Urothelium cell line (cell line): Measurements from ENCODE around the gene SIL1.
"Not testable (repeated sequence)": the region's sequence is repeated elsewhere in the genome, so short reads cannot be mapped to it uniquely, and the experiment has no call there.

Experiments
- DNase-seq: peaks from one replicate; pipeline ENCODE4 v3.0.0; 2011; ENCODE audit warnings: low spot score, mixed read lengths
- FAIRE-seq: peaks from 2 replicates; lab custom pipeline; 2011; peaks lifted over from hg19 to GRCh38; lab: Jason Lieb, UNC

SIL1 gene

GRCh38 chr5:138930371-138931097 is 267.6 kb downstream of the SIL1 start:
- DNase-seq, result no peak
- no peak for FAIRE-seq

DNA sequence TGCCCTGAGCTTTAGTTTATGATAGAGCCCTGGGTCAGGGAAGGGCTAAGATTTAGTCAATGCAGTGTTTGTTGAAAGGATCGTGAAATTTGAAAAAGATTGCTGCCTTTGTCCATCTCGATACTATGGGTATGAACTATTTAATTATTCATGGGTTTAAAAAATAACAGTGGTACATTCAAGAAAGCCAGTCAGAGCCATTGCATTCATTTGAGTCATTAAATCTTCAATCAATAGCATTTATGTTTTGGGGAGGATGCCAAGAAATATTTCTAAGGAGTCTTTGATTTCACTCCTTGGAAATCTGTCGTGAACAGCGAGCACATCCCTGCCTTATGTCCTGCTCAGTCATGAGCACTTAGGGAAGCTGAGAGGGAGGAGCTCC is 268.6 kb downstream of the SIL1 start:
- no peak for FAIRE-seq

GRCh38 chr5:138927979-138928378 is 270.2 kb downstream of the SIL1 start:
- FAIRE-seq (no peak), DNase-seq (no peak)

More for the DNA sequence above, 268.6 kb downstream of the SIL1 start:
- DNase-seq, result no peak

DNA sequence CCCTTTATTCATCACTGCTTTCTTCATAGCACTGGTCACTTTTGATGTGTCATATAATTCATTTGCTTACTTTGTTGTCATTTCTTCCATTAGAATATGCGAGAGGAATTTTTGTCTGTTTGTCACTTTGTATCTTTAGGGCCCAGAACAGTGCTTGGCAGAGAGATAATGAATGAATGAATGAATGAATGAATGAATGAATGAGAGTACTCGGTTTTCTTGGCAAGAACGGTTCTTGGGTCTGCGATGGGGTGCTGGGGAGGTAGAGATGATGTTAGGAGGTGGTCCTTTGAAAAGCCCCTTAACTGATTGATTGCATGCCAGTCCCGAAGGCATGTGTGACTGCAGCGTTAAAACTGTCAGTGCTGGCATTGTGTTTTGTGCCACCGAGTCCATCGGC is 270.6 kb downstream of the SIL1 start:
- DNase-seq, result no peak
- FAIRE-seq, result no peak

- DNase-seq, result no peak
- no peak for FAIRE-seq
Observed at GRCh38 chr5:138926688-138927448, 271.3 kb downstream of the SIL1 start.

DNA sequence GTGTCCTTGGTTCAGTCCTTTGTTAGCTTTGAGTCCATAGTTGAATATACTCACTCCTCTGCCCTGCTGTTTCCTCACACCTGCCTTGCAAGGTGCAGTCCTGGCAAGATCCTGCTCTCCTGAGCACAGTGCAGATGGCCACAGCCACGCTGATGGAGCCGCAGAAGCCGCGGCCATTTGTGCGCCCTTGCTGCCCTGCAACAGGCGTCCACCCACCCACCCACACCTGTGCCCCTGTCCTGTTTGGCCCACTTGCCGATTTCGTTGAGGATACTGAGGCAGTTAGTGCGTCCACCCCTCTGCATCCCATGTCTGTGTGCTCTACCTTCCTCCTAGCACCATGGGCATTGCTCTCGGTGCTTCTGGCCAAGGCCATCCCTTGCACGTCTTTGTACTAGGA is 271.9 kb downstream of the SIL1 start:
- FAIRE-seq, result no peak

GRCh38 chr5:138925090-138925635 is 273.0 kb downstream of the SIL1 start:
- no peak for FAIRE-seq
- no peak for DNase-seq

More for the DNA sequence above, 271.9 kb downstream of the SIL1 start:
- no peak for DNase-seq

DNA sequence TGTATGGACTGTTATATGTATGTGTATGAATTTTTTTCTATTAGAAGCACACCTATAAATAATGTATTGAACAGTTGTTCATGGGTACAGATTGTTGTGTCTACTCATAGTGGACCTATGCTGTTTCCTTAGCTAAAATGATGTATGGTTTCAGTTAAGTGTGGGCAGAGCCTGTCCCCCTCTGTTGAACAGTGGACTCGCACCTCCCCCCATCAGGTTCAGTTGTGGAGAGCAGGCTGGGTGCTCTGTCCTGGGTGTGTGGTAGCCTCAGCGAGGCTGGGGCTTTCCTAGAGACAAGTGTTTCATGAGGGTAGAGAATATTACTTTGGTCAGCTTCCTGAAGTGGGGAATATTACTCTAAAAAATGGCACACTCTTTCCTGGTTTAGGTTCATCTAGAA is 275.7 kb downstream of the SIL1 start:
- DNase-seq (no peak), FAIRE-seq (no peak)

DNA sequence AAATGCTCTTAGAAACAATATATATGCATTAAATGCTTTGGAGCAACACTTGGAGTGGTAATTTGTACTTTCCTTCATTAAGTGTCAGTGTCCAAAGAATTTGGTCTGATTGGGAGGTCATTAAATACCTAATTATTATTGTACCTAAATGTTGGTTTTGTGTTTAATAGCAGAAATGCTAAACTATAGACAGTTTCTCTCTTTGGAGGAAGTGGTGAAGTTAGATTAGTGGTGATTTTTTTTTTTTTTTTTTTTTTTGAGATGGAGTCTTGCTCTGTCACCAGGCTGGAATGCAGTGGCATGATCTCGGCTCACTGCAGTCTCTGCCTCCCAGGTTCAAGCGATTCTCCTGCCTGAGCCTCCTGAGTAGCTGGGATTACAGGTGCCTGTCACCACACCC is 276.8 kb downstream of the SIL1 start:
- not testable (repeated sequence) for FAIRE-seq, DNase-seq

GRCh38 chr5:138920181-138920580 is 278.0 kb downstream of the SIL1 start:
- no peak for DNase-seq
- FAIRE-seq, result no peak

DNA sequence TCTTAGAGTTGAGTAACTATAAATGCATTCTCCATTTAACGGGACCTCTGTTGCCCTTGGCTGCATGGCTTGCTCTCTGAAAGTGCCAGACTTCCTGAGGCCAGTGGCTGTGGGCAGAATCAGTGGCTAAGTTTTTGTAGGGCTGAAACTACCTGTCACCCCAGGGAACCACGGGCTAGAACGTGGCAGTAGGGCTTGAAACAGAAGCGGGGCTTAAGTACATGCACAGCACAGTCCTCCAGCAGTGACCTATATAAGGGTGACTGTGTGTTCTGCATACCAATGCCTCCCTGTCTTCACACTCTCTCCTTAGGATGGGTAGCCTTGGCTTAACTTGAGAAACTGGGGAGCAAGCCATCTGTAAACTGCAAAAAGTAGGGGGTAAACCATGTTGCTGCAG is 279.5 kb downstream of the SIL1 start:
- no peak for FAIRE-seq
- DNase-seq, result no peak

DNA sequence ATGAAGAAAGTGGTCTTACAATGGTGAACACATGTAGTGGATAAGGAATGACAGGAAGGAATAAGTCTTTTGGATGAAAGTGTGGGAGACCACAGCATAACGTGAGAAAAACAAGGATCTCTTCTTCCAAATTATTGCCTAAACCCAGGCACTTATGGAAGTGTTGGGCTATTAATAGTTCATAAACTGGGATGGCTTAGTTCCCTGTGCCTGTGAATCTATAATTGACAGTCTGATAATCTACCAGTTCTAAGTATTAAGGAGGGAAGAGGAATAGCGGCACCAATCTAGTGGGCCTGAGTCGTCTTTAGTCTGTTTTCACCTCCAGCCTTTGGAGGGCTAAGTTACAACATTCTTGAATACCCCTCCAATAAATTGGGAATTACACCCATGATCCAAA is 283.8 kb downstream of the SIL1 start:
- no peak for FAIRE-seq
- DNase-seq, result no peak

DNA sequence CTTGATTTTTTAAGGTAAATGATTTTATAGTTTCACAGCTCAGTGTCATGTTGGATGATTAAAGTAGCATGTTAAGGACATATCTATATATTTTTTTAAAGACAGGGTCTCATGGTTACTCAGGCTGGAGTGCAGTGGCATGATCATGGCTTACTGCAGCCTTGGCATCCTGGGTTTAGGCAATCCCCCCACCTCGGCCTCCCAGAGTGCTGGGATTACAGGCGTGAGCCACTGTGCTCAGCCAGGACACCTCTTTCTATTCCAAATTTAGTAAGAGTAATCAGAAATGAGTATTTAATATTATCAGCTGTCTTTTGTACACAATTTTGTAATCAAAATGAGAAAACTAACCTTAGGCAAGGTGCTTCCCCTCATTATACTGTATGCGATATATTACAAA is 284.4 kb downstream of the SIL1 start:
- no peak for FAIRE-seq

GRCh38 chr5:138912093-138912492 is 286.1 kb downstream of the SIL1 start:
- DNase-seq, result no peak
- FAIRE-seq, result no peak

More for the DNA sequence above, 284.4 kb downstream of the SIL1 start:
- DNase-seq, result no peak

DNA sequence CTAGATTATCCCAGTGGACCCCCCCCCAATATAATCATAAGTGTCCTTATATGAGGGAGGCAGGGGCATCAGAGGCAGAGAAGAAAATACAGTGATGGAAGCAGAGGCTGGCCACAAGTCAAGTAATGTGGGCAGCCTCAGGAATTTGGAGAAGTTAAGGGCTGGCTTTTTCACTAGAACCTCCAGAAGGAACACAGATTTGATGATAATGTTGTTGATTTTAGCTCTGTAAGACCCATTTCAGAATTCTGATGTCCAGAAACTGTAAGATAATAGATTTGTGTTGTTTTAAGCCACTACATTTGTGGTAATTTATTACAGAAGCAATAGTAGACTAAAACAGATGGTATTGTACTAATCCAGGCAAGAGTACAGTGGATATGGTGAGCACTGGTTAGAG is 286.7 kb downstream of the SIL1 start:
- no peak for FAIRE-seq

GRCh38 chr5:138910546-138911185 is 287.5 kb downstream of the SIL1 start:
- no peak for FAIRE-seq
- DNase-seq, result no peak

More for the DNA sequence above, 286.7 kb downstream of the SIL1 start:
- no peak for DNase-seq

GRCh38 chr5:138909734-138910133 is 288.4 kb downstream of the SIL1 start:
- no peak for FAIRE-seq

DNA sequence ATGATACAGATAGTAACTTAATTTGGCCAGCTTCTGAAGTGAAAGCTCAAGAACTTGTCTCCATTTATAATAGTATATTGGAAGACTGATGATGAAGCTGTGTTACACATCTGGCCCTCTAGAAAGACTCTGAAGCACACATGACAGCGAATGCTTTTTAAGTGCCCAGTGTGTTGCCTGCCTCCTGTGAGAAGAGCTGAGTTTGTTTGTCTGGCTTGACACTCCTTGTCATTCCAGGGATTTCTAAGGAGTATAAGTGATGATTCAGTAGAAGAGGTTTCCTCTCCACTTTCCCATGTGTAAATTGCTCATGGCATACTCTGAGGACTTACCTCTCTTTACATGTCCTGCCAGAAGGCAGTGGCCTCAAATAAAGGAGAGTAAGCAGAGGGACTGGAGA is 292.6 kb downstream of the SIL1 start:
- FAIRE-seq, result no peak
- peak; percentile 11 for DNase-seq

More at GRCh38 chr5:138909734-138910133, 288.4 kb downstream of the SIL1 start:
- no peak for DNase-seq

DNA sequence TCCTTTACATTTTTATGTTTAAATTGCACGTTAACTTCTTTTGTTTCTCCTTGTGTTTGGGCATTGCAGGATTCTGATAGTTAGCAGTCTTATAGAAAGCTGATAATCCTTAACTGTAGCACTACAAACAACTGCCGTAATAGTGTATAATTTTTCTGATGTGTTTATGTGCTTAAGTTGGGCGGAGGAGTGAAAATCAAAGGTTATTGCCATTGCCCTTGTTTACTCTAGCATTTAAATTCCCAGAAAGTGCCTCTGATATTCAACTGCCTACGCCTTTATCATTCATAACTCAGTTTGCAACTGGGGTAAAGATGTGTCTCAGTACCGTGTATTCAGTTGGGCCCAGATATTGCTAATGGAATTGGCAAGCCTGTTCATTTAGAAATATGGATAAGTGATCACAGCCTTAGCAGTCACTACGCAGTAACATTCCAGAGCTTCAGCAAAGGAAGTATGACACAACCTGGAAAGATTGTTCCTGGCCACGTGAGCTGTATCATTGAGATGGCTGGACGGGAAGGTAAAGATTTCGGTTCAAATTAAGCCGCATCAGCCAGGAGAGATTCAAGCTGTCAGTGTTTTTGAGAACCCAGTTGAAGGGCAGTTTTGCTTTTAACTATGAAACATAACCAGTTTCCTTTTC is 294.9 kb downstream of the SIL1 start:
- DNase-seq, result peak; percentile 39

DNA sequence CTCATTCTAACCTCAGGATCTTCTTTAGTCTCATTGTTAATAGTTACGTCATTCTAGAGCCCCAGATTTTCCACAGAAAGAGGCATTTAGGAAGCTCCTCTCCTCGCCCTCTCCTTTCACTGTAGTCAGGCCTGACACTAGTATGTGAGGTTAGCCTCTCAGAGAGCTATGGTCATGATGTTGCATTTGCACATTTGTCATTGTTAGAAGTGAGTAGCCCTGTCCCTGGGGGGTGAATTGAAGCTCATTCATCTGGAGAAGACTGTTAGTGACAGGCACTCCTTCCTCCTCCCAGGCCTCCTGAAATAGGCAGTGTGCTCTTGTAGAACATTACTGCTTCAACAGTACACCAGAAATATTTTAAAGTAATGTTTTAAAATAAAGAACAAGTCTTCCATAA is 296.5 kb downstream of the SIL1 start:
- FAIRE-seq, result no peak
- DNase-seq, result no peak

More for the DNA sequence above, 294.9 kb downstream of the SIL1 start:
- FAIRE-seq, result no peak
